Measurements from ENCODE around the gene CGB8.
A peak's percentile ranks its signal among the peaks of the same experiment; 100 is the strongest.
"Not testable (repeated sequence)": the region's sequence is repeated elsewhere in the genome, so short reads cannot be mapped to it uniquely, and the experiment has no call there.

Gene CGB8

GRCh38 chr19:49019242-49019932 lies 29.5 kb downstream of the CGB8 start:
- Histone ChIP-seq H3K9me3 (ENCODE audit: control insufficient read depth, insufficient read depth, low read depth, low read length) (no peaks in the 10 kb centered on the region), H3K27ac (ENCODE audit: extremely low read depth, low read depth, low read length) (no peak overlapping the region), H3K4me3 (ENCODE audit: low read depth, low read length) (no peak overlapping the region), H3K36me3 (ENCODE audit: control insufficient read depth in 2 of 2, insufficient read depth in 1 of 2, low read length in 2 of 2) (peaks cover 3 to 21% of the 10 kb centered on the region in 2 experiments; a peak in 2 of 3 replicates), H3K4me1 (ENCODE audit: control insufficient read depth, insufficient read depth, low read length) (peaks cover 8% of the 10 kb centered on the region)
- CTCF ChIA-PET, result interaction anchor here (0.6 to 3.1 kb wide), 13 partner anchors 11 to 111 kb away, joined by 3 to 26 read pairs (median 5); partner anchors contain the start of genes GYS1 and RUVBL2
- TF ChIP-seq ZNF335 (tag by site-specific recombination; conservative IDR thresholded peaks at IDR 0.05) (peak; percentile 39; the same call in 1 of the 2 replicates), ZNF157 (tag by site-specific recombination; IDR thresholded peaks at IDR 0.05) (no peak), ZIC2 (tag by site-specific recombination; IDR thresholded peaks at IDR 0.05) (peak; percentile 34; the same call in 1 of the 2 replicates), PATZ1 (tag by site-specific recombination; IDR thresholded peaks at IDR 0.05) (0 out of 2 replicates have a peak, but pooled peaks have one; percentile 15), KLF1 (tag by site-specific recombination; IDR thresholded peaks at IDR 0.05) (peak; percentile 28; the same call in 1 of the 2 replicates), SP3 (tag by site-specific recombination; IDR thresholded peaks at IDR 0.05) (peak; percentile 39; the same call in 1 of the 2 replicates), KLF8 (tag by site-specific recombination; IDR thresholded peaks at IDR 0.05) (peak; percentile 19; the same call in 1 of the 2 replicates), GLIS1 (tag by site-specific recombination; IDR thresholded peaks at IDR 0.05) (peak; percentile 36; the same call in 1 of the 2 replicates), SP2 (tag by site-specific recombination; IDR thresholded peaks at IDR 0.05) (peak; percentile 44; the same call in 1 of the 2 replicates), ZNF645 (tag by site-specific recombination; IDR thresholded peaks at IDR 0.05) (no peak), ZNF677 (tag by site-specific recombination; IDR thresholded peaks at IDR 0.05) (no peak), CTCF (tag by site-specific recombination; IDR thresholded peaks at IDR 0.05) (peak; percentile 33; the same call in 1 of the 2 replicates)
- POLR2A ChIA-PET, result interaction anchor here (1.0 to 3.4 kb wide), 5 partner anchors 20 to 48 kb away, joined by 3 to 20 read pairs (median 5); partner anchors contain the start of genes GYS1 and RUVBL2

GRCh38 chr19:49018388-49019241 lies 30.3 kb downstream of the CGB8 start:
- ChIA-PET CTCF (interaction anchor here (0.7 to 3.1 kb wide), 17 partner anchors 10 to 230 kb away, joined by 3 to 26 read pairs (median 4); partner anchors contain the start of genes CGB2, GYS1 and RUVBL2), POLR2A (interaction anchor here (1.2 to 3.4 kb wide), 5 partner anchors 19 to 39 kb away, joined by 3 to 20 read pairs (median 5); partner anchors contain the start of genes GYS1 and RUVBL2)
- H3K36me3 ChIP-seq (ENCODE audit: control insufficient read depth in 2 of 2, insufficient read depth in 1 of 2, low read length in 2 of 2), result peaks cover 4 to 27% of the 10 kb centered on the region in 2 experiments; a peak in 2 of 3 replicates
- H3K4me3 ChIP-seq (ENCODE audit: low read depth, low read length); H3K27ac ChIP-seq (ENCODE audit: extremely low read depth, low read depth, low read length); H3K9me3 ChIP-seq (ENCODE audit: control insufficient read depth, insufficient read depth, low read depth, low read length); H3K4me1 ChIP-seq (ENCODE audit: control insufficient read depth, insufficient read depth, low read length): not testable (repeated sequence)
